Loucy (cell line): ENCODE measurements around the gene ST8SIA1.

Experiments
- EZH2phosphoT487 ChIP-seq: fragments of 200-600 bp; IDR thresholded peaks from 2 replicates; pipeline ENCODE4 v1.6.1; 2018; ENCODE audit warnings: antibody characterized with exemption, mild to moderate bottlenecking, moderate library complexity, borderline replicate concordance
- TF ChIP-seq, protein P1 (sequence below): fragments of 200-600 bp; sonication (generic); conservative IDR thresholded peaks from 2 replicates; pipeline ENCODE4 v1.5.1; 2014; ENCODE audit warnings: mild to moderate bottlenecking, antibody characterized with exemption, low read length

DNA sequence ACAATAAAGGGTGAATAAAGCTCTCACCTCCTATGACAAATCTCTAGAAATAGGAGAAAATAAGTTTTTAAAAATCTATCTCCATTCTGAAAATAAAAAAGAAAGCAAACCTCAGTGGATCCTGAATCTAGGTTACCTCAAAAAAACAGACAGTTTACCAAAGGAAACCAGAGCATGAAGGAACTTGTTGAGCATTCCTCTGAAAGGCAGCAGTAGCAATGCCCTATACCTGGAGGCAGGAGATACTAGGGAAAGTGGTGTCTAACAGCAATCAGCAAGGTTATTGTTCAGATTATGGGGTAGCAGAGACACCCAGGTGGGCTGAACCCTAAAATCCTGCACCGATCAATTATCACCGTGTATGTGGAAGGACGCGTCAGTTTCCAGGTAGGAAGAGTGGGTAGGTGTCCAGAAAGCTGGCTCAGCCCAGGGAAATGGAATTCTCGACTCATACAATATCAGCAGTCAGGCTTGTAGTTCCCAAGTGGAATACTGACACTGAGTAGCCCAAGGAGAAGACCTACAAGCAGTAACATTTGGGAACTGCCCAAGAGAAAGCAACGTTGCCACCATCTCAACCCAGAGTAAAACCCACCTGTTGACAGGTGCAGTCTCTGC is 128.3 kb downstream of the ST8SIA1 start:
- TF ChIP-seq, protein P1, sequence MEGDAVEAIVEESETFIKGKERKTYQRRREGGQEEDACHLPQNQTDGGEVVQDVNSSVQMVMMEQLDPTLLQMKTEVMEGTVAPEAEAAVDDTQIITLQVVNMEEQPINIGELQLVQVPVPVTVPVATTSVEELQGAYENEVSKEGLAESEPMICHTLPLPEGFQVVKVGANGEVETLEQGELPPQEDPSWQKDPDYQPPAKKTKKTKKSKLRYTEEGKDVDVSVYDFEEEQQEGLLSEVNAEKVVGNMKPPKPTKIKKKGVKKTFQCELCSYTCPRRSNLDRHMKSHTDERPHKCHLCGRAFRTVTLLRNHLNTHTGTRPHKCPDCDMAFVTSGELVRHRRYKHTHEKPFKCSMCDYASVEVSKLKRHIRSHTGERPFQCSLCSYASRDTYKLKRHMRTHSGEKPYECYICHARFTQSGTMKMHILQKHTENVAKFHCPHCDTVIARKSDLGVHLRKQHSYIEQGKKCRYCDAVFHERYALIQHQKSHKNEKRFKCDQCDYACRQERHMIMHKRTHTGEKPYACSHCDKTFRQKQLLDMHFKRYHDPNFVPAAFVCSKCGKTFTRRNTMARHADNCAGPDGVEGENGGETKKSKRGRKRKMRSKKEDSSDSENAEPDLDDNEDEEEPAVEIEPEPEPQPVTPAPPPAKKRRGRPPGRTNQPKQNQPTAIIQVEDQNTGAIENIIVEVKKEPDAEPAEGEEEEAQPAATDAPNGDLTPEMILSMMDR, result no peak
- TF ChIP-seq EZH2phosphoT487, result no peak
